ENCODE measurements around the gene LUZP1. TPM values are rescaled to one million over a fixed set of nuclear protein-coding genes. Genes with fewer than 3 reads are reported as not detected.

LUZP1 gene
- polyA plus RNA-seq, 1 of the 3 experiments (the other 2 are of a cell fraction), result 8.9 TPM

- TF ChIP-seq TCF12 (IDR thresholded peaks at IDR 0.05), result no peak
- TF ChIP-seq, protein P1, sequence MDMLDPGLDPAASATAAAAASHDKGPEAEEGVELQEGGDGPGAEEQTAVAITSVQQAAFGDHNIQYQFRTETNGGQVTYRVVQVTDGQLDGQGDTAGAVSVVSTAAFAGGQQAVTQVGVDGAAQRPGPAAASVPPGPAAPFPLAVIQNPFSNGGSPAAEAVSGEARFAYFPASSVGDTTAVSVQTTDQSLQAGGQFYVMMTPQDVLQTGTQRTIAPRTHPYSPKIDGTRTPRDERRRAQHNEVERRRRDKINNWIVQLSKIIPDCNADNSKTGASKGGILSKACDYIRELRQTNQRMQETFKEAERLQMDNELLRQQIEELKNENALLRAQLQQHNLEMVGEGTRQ (IDR thresholded peaks at IDR 0.05; ENCODE audit: borderline replicate concordance, low read depth, low read length), result no peak
- TF ChIP-seq PBX3 (IDR thresholded peaks at IDR 0.05), result no peak
- TF ChIP-seq GABPA (IDR thresholded peaks at IDR 0.05; ENCODE audit: low read depth), result no peak
- TF ChIP-seq RCOR1 (IDR thresholded peaks at IDR 0.05; ENCODE audit: low read length), result peak; percentile 61; the same call in 1 of the 2 replicates
- TF ChIP-seq EP300 (IDR thresholded peaks at IDR 0.05; ENCODE audit: borderline replicate concordance in 1 of 2, low read depth in 1 of 2, low read length in 1 of 2), result peak in 1 of 2 experiments; percentile 45; a peak in 1 of 4 replicates
- TF ChIP-seq MXI1 (IDR thresholded peaks at IDR 0.05; ENCODE audit: low read depth, low read length), result peak; percentile 68; the same call in 1 of the 2 replicates
- TF ChIP-seq, protein P2, sequence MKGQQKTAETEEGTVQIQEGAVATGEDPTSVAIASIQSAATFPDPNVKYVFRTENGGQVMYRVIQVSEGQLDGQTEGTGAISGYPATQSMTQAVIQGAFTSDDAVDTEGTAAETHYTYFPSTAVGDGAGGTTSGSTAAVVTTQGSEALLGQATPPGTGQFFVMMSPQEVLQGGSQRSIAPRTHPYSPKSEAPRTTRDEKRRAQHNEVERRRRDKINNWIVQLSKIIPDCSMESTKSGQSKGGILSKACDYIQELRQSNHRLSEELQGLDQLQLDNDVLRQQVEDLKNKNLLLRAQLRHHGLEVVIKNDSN (IDR thresholded peaks at IDR 0.05; ENCODE audit: borderline replicate concordance, low read depth), result no peak
Measured at GRCh38 chr1:23065385-23065784, 103.3 kb downstream of the LUZP1 start (continued).

- Histone ChIP-seq H3K4me1 (ENCODE audit: control insufficient read depth in 1 of 2, insufficient read depth in 2 of 2, low read depth in 1 of 2, low read length in 1 of 2) (peaks cover 0 to 9% of the 10 kb centered on the region in 2 experiments; a peak in 2 of 4 replicates), H3K9me2 (no peaks in the 10 kb centered on the region), H3K27me3 (ENCODE audit: insufficient read depth) (no peaks in the 10 kb centered on the region), H3K4me3 (ENCODE audit: low read depth in 2 of 2, low read length in 1 of 2) (no peak overlapping the region), H3K9me3 (no peaks in the 10 kb centered on the region), H4K20me1 (ENCODE audit: insufficient read depth) (no peaks in the 10 kb centered on the region), H3F3A (replicated peaks; ENCODE audit: insufficient read depth) (peaks cover 4% of the 10 kb centered on the region), H3K36me3 (replicated peaks in 1 of 2; ENCODE audit: control insufficient read depth in 1 of 2, insufficient read depth in 2 of 2, low read length in 1 of 2) (peaks cover 73 to 82% of the 10 kb centered on the region in 2 experiments), H3K4me2 (no peak overlapping the region), H3K79me2 (ENCODE audit: insufficient read depth) (peaks cover 4% of the 10 kb centered on the region; the same call in 1 of the 2 replicates), H3K27ac (ENCODE audit: low read depth in 2 of 2, low read length in 1 of 2) (no peak overlapping the region), H2AFZ (ENCODE audit: low read depth) (no peak overlapping the region), H3K9ac (no peak overlapping the region)
- POLR2A ChIA-PET, result no interaction called here
- CTCF ChIA-PET, result interaction anchor here (0.9 kb wide), 1 partner anchor 123 kb away, joined by 4 read pairs; no protein-coding TSS in a partner anchor
- TF ChIP-seq RAD21 (IDR thresholded peaks at IDR 0.05; ENCODE audit: low read length) (no peak), ELF1 (IDR thresholded peaks at IDR 0.05) (no peak), SMC3 (IDR thresholded peaks at IDR 0.05; ENCODE audit: low read depth, low read length) (no peak), EP300 (IDR thresholded peaks at IDR 0.05; ENCODE audit: borderline replicate concordance in 1 of 2, low read depth in 1 of 2, low read length in 1 of 2) (no peak), CTCF (IDR thresholded peaks at IDR 0.05) (no peak), IRF3 (IDR thresholded peaks at IDR 0.05; ENCODE audit: low read depth, low read length) (no peak), FOSL2 (IDR thresholded peaks at IDR 0.05; ENCODE audit: borderline replicate concordance, low read depth) (no peak), RFX5 (IDR thresholded peaks at IDR 0.05; ENCODE audit: low read length) (no peak), CHD2 (IDR thresholded peaks at IDR 0.05; ENCODE audit: low read length, partially characterized antibody) (no peak), NRF1 (IDR thresholded peaks at IDR 0.05; ENCODE audit: low read depth, low read length) (no peak)
- TF ChIP-seq, protein P1 (IDR thresholded peaks at IDR 0.05; ENCODE audit: borderline replicate concordance, low read depth, low read length), result no peak
- TF ChIP-seq, protein P3, sequence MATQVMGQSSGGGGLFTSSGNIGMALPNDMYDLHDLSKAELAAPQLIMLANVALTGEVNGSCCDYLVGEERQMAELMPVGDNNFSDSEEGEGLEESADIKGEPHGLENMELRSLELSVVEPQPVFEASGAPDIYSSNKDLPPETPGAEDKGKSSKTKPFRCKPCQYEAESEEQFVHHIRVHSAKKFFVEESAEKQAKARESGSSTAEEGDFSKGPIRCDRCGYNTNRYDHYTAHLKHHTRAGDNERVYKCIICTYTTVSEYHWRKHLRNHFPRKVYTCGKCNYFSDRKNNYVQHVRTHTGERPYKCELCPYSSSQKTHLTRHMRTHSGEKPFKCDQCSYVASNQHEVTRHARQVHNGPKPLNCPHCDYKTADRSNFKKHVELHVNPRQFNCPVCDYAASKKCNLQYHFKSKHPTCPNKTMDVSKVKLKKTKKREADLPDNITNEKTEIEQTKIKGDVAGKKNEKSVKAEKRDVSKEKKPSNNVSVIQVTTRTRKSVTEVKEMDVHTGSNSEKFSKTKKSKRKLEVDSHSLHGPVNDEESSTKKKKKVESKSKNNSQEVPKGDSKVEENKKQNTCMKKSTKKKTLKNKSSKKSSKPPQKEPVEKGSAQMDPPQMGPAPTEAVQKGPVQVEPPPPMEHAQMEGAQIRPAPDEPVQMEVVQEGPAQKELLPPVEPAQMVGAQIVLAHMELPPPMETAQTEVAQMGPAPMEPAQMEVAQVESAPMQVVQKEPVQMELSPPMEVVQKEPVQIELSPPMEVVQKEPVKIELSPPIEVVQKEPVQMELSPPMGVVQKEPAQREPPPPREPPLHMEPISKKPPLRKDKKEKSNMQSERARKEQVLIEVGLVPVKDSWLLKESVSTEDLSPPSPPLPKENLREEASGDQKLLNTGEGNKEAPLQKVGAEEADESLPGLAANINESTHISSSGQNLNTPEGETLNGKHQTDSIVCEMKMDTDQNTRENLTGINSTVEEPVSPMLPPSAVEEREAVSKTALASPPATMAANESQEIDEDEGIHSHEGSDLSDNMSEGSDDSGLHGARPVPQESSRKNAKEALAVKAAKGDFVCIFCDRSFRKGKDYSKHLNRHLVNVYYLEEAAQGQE (IDR thresholded peaks at IDR 0.05; ENCODE audit: low read depth, low read length), result no peak
- no peak for DNase-seq
- WGBS (ENCODE audit: low lambda C conversion rate), result 88% methylated on average over 2 of the region's 2 CpGs
Measured at GRCh38 chr1:23062271-23062670, 106.4 kb downstream of the LUZP1 start.
